Endothelial cell (in vitro differentiated cells): ENCODE data around the gene ARID1B. TPM values are rescaled to one million over a fixed set of nuclear protein-coding genes. Genes with fewer than 3 reads are reported as not detected.
A peak's percentile ranks its signal among the peaks of the same experiment; 100 is the strongest.

ENCODE experiments used
- DNase-seq: peaks from one replicate; pipeline ENCODE4 v3.0.0; 2021; ENCODE audit warnings: low spot score
- H3K27ac Mint-ChIP-seq: one replicate; pipeline ENCODE4 v1.8.0; 2021; ENCODE audit warnings: mixed read lengths, inconsistent platforms; ENCODE audit not compliant: unreplicated experiment
- H3K27me3 Mint-ChIP-seq: one replicate; pipeline ENCODE4 v1.8.0; 2021; ENCODE audit warnings: mild to moderate bottlenecking, moderate library complexity, mixed read lengths, inconsistent platforms; ENCODE audit not compliant: unreplicated experiment
- H3K36me3 Mint-ChIP-seq: one replicate; pipeline ENCODE4 v1.8.0; 2021; ENCODE audit warnings: mild to moderate bottlenecking, low read depth, mixed read lengths, inconsistent platforms; ENCODE audit not compliant: unreplicated experiment
- H3K4me1 Mint-ChIP-seq: one replicate; pipeline ENCODE4 v1.8.0; 2021; ENCODE audit warnings: mild to moderate bottlenecking, mixed read lengths, inconsistent platforms; ENCODE audit not compliant: unreplicated experiment
- H3K4me3 Mint-ChIP-seq: one replicate; pipeline ENCODE4 v1.8.0; 2021; ENCODE audit warnings: mild to moderate bottlenecking, mixed read lengths, inconsistent platforms; ENCODE audit not compliant: unreplicated experiment
- H3K9me3 Mint-ChIP-seq: one replicate; pipeline ENCODE4 v1.8.0; 2021; ENCODE audit warnings: mixed read lengths, inconsistent platforms; ENCODE audit not compliant: unreplicated experiment
- total RNA-seq: library from RNA; stranded (reverse); fragmentation: NEBNext Ultra II Directional; extraction: Animal tissue kit (Norgen Biotek cat#: 25700); gene quantifications from one replicate; pipeline ENCODE4 v1.2.1, GENCODE V29; 2021; ENCODE audit not compliant: unreplicated experiment
- TF ChIP-seq, protein P1 (sequence below): fragments of 200-600 bp; sonication (generic); IDR thresholded peaks from one replicate; pipeline ENCODE4 v1.5.0; 2021; ENCODE audit warnings: antibody characterized with exemption; ENCODE audit not compliant: unreplicated experiment

Gene ARID1B
- total RNA-seq, 1 donor from 2014 or later, result 104 TPM

DNA sequence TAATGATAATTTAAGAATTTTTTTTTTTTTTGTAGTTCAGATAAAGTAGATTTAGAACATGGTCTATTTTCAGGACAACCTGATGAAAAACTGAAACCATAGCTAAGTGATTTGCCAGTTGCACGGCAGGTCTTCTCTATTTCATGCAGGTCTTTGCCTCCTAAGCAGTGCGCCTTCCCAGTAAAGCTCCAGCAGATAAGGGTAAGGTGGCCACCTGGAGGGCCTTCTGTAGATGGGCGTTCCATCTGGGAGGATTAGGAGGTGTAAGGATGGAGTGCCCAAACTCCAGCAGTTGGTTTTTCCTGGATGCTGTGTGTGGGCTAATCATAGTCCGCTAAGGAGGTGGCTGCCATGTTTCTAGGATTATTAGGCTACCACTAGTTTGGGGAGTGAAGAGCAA is 107.1 kb downstream of the ARID1B start:
- Mint-ChIP-seq H3K36me3 (peaks cover 4% of the 10 kb centered on the region), H3K27ac (no peak overlapping the region), H3K9me3 (no peaks in the 10 kb centered on the region), H3K4me1 (peaks cover 34% of the 10 kb centered on the region), H3K27me3 (peaks cover 4% of the 10 kb centered on the region), H3K4me3 (no peak overlapping the region)
- TF ChIP-seq, protein P1, sequence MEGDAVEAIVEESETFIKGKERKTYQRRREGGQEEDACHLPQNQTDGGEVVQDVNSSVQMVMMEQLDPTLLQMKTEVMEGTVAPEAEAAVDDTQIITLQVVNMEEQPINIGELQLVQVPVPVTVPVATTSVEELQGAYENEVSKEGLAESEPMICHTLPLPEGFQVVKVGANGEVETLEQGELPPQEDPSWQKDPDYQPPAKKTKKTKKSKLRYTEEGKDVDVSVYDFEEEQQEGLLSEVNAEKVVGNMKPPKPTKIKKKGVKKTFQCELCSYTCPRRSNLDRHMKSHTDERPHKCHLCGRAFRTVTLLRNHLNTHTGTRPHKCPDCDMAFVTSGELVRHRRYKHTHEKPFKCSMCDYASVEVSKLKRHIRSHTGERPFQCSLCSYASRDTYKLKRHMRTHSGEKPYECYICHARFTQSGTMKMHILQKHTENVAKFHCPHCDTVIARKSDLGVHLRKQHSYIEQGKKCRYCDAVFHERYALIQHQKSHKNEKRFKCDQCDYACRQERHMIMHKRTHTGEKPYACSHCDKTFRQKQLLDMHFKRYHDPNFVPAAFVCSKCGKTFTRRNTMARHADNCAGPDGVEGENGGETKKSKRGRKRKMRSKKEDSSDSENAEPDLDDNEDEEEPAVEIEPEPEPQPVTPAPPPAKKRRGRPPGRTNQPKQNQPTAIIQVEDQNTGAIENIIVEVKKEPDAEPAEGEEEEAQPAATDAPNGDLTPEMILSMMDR, result no peak
- no peak for DNase-seq

DNA sequence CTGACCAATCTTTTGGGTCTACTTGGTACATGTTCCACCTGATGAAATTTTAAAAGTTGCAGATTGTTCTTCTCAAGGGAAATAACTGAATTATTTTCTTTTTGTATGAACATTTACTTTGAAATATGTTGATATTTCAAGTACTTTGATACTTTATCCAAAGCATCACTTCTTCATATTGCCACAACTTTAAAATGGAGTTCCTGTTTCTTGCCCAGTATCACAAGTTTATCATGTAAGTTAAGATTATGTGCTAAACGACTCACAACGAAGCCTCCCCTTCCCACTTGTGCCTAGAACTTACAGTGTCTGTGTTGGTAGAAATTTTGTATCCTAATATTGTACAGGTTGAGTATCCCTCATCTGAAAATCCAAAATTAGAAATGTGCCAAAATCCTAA is 108.4 kb downstream of the ARID1B start:
- Mint-ChIP-seq H3K4me1 (peaks cover 30% of the 10 kb centered on the region), H3K27me3 (peaks cover 4% of the 10 kb centered on the region), H3K4me3 (no peak overlapping the region), H3K36me3 (no peaks in the 10 kb centered on the region), H3K9me3 (no peaks in the 10 kb centered on the region), H3K27ac (no peak overlapping the region)
- DNase-seq, result no peak
- TF ChIP-seq, protein P1, result no peak

DNA sequence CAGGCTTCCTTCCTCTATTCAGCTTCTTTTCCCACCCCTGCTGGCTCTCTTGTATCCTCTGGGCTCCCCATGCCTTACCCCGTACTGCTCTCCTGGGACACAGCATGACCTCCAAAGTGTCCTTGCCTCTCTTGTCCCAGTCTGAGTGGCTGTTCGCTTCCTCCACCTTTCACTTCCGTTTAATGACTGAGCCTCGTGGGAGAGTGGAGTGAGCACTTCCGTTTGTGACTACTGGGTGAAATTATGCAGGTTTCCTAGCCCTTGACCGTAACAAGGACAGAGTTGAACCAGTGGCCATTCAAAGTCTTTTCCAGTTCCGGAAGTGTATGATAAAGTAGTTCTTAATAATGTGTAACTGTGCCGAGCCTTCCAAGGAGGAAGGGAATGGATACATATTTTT is 109.2 kb downstream of the ARID1B start:
- DNase-seq, result no peak
- H3K4me1 Mint-ChIP-seq, result peaks cover 30% of the 10 kb centered on the region
- peak overlapping the region; percentile 82 for H3K27ac Mint-ChIP-seq
- no peaks in the 10 kb centered on the region for H3K36me3 Mint-ChIP-seq
- peak overlapping the region; percentile 26 for H3K4me3 Mint-ChIP-seq
- H3K27me3 Mint-ChIP-seq, result peaks cover 4% of the 10 kb centered on the region
- TF ChIP-seq, protein P1, result no peak
- no peaks in the 10 kb centered on the region for H3K9me3 Mint-ChIP-seq

- Mint-ChIP-seq H3K27ac (no peak overlapping the region), H3K4me1 (peaks cover 22% of the 10 kb centered on the region), H3K9me3 (no peaks in the 10 kb centered on the region), H3K36me3 (no peaks in the 10 kb centered on the region), H3K27me3 (peaks cover 2% of the 10 kb centered on the region), H3K4me3 (no peak overlapping the region)
- TF ChIP-seq, protein P1, result no peak
- no peak for DNase-seq
These were observed 110.6 kb downstream of the ARID1B start for GRCh38 chr6:156887623-156888269.

GRCh38 chr6:156889469-156889868 is 112.3 kb downstream of the ARID1B start:
- H3K27ac Mint-ChIP-seq, result no peak overlapping the region
- peaks cover 9% of the 10 kb centered on the region for H3K4me1 Mint-ChIP-seq
- H3K9me3 Mint-ChIP-seq, result no peaks in the 10 kb centered on the region
- H3K27me3 Mint-ChIP-seq, result peaks cover 2% of the 10 kb centered on the region
- no peak overlapping the region for H3K4me3 Mint-ChIP-seq
- DNase-seq, result no peak
- TF ChIP-seq, protein P1, result no peak
- H3K36me3 Mint-ChIP-seq, result no peaks in the 10 kb centered on the region
